HG03280 (cell line): ENCODE results near the gene RECQL5.

Source experiments
- ATAC-seq: cut with Tn5 transposase; IDR thresholded peaks from one replicate; pipeline ENCODE4 v1.9.1; 2021; ENCODE audit warnings: mild to moderate bottlenecking, moderate library complexity; ENCODE audit not compliant: unreplicated experiment

RECQL5 gene

DNA sequence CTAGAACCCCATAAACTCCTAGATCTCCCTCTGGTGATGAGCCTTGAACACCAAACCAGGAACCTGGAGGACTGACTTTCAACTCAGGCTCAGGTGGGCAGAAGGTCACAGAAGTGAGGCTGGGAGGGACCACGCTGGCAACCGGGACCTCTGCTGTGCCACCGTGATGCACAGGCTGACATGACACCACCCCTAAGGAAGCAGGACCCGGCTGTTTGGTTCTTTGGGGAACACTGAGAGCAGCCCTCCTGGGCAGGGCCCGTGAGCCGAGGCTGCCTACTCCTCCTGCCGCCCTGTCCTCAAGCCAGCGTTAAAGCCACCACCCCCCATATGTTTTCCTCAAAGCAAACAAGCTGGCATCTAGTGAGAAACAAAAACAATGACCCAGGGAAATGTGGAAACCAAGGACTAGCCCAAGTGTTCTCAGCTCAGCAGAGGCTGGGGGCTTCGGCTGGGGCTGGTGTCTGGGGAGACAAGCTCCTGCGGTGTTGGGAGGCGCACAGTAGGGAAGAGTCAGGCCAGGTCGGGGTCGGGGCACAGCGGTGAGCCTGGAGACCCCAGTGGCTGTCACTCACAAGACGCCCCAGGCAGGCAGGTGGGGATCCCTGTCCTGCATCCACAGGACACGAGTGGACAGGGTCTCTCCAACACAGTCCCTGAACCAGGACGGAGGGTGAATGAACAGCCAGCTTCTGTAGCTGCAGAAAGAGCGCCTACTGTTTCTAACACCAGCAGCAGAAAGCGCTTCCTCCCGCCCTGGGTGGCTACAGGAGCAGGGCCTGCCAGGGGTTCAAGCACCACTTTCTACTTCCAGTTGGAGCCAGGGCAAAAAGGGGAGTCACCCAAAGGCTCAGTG is 32.0 kb downstream of the RECQL5 start:
- ATAC-seq, result no peak

DNA sequence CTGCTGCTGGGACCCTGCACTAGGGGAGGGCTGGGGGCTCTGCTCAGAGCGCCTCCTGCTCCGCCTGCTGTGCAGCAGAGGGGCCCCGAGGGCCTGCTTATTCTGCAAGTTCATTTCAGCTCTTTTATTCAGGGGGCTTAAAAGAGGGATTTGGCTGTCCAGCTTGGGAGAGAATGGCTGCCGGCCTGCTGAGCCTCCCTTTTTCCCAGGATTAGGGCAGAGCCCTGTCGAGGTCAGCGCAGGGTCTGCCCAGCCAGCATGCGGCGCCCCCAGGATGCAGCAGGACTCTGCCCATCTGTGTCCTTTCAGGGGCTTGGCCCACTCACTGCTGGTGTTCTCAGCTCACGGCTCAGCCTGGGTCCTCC is 32.6 kb downstream of the RECQL5 start:
- no peak for ATAC-seq

DNA sequence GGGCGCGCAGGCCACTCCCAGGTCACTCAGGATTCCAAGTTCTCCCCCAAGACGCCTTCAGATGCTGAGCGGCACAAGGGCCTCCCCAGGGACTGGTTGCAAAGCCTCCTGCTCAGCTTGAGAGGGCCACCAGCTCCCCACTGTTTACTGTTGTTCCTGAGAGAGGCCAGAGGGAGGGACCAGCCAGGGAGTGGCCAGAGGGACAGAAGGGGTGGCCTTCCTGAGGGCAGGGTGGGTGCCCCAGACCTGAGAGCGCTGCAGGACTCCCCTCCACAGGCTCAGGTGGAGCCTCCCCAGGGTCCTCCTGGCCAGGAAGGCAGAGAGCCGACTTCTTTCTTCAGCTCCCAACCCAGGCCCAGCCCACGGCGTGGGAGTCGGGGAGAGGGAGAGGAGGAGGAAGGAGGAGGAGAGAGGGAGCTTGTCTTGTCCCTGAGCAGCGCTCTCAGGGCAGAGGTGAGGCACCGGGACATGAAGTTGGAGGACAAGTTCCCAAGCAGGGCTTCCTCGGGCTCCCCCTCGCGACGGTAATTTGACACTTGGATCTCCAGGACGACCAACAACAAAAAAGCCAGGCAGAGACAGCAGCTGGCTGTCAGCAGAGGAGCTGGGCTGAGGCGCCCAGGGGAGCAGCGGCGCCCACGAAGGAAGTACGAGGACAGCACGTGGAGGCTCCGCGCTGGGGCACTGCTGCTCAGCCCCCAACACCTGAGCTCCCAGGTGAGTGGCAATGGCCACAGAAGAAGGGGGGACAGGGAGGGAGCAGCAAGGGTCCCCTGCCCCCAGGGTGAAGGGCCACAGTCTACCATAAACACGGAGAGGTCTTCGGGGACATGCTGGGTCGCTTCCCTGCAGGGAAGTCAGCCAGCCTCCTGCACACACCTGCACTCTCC is 33.2 kb downstream of the RECQL5 start:
- ATAC-seq, result no peak

DNA sequence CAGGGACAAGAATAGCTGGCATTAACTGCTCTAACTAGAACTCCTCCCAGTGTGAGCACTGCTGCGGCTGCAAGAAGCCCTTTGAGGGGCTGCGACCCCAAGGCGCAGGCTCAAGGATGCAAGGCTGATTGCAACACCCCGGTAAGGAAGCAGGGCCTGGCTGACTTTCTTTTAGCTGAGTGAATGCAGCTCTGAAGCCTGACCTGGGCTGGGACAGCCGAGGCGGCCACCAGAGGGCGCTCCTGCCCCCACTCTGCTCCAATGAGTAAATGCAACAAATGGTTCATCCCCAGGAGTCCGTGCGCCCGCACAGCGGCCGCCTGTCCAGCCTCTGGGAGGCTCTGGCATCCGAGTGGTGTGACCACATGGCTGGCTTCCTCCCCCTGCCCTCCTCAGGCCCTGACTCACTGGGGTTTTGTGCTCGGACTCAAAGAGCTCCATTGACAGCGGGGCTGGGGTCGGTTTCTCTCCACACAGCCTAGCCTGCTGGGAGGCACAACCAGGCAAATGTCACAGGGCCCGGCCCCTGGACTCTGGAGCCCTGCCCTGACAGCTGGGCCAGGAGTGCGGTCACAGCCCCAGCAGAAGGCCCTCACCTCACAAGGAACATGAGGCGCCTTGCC is 34.0 kb downstream of the RECQL5 start, which contains the start of gene SMIM5:
TSS of gene SMIM5 (plus strand) at position 572 of the 623 bp plus-strand sequence. CDS start 6,768 bp downstream, outside the sequence.
- ATAC-seq, result peak; percentile 55

DNA sequence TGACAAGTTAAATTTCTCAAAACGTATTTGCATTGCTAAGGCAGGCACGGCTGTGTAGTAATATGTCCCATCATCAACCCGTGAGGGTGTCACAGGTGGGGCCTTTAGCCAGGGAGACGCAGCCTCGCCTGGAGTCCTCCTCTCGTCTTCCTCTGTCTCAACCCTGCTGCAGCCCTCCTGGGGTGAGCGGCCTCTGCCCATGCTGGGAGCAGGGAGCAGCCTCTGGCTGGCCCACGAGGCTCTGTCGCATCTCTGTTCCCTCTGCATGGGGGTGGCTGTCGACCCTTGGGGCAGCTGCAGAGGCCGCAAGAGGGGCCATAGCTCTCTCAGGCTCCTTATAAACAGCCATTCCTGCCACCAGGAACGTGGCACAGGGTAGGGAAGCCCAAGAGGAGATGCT is 34.5 kb downstream of the RECQL5 start:
- ATAC-seq, result no peak

DNA sequence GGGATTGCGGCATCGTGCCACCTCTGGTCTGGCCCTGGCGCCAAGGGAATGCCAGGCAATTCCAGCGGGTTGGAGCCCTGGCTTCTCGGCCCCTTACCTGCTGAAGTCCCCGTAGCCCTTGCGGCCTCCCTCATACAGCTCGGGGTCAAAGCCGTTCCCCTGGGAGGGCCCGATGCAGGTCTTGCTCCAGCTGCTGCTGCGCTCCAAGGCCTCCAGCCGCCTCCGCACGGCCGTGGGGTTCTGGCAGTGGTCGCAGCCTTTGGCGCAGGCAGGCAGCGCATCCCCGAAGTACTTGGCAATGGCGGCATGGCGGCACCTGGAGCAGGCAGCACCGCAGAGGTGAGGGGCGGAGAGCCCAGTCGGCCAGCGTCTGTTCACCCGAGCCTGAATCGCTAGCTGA is 35.6 kb downstream of the RECQL5 start:
- no peak for ATAC-seq

DNA sequence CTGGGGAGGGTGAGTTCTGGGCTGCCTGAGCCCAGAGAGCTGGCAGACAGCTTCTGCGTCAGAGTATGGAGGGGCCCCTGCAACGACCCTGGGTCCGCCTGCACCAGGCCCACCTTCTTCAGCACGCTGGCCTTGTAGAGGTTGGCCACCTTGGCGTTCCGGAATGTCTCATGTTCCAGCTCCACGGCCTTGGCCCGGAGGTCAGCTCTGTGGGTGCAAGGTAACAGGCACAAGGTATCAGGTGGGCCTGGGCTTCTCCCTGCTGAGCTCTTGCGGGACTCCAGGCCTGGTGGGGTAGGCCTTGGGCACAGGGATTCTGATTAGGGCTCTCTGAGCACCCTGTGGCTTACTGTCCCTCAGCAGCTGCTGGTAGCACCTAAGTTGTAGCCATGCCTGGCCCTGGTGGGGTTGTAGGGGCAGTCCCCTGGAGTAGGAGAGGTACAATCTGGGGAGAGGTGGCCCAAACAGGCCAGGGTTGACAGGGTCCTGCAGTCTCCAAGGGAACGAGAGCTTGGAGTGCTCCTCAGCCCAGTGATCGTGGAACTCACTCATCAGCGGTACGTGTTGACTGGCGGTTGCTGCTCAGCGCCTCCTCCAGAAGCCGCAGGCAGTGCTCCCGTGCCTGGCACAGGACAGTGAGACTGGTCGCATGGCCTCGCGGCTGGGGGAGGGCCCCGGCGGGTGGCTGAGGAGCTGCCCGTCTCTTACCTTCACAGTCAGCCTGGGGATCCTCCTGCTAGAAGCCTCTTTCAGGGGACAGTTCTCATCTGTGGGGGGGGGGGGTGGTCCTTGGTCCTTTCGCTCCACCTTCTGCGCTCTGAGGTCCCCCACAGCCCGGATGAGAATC is 36.7 kb downstream of the RECQL5 start:
- no peak for ATAC-seq

DNA sequence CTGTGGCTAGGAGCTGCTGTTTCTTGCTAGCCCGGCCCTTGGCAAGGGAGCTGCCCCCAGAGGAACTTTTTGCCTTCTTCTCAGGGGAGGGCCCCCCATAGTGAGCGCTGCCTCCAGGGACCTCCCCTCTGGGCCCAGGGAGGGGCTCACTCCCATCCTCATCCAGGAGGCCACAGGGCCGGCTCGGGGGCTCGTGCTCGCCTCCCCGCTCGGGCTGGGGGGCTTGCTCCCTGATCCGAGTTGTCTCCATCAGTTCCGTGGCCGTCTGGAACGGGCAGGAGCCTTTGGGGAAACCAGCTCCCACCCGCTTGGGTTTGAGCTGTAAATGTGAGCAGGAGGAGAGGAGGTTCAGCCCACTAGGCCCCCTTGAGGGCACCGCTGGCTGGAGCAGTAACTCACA is 37.8 kb downstream of the RECQL5 start:
- ATAC-seq, result no peak

DNA sequence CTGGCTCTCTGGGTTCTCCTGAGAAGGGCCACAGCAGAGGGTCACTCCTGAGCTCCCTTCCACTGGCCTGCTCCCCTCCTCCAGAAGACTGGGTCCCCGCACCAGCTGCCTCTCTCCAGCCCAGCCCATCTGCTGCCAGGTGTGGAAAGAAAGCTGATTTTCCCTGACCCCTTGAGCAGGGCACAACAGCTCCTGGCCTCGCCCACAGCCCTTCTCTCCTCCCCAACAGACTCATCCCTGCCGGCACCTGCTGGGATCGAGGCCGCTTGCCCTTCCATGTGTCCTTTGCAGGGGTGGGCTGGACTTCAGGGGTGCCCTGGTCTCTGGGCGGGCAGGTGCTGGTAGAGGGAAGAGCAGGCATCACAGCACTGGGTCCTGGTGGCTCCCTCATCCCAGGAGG is 38.5 kb downstream of the RECQL5 start:
- no peak for ATAC-seq

DNA sequence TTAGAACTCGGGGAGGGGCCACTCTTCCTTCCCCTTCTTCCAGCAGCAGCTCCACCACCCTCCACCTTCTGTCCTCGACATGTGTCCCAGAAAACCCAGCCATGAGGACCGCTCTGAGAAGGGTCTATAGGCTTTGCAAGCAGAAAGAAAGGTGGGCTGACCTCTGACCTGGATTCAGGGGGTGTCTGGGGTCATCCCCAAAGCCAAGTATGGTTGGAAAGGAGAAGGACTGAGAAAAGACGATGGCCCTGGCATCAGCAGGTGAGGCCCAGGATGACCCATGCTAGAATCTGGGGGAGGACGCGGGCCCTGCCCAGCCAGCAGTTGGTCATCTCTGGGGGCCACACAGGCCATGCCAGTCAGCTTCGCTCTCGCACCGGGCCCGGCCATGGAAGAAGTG is 39.9 kb downstream of the RECQL5 start:
- no peak for ATAC-seq

DNA sequence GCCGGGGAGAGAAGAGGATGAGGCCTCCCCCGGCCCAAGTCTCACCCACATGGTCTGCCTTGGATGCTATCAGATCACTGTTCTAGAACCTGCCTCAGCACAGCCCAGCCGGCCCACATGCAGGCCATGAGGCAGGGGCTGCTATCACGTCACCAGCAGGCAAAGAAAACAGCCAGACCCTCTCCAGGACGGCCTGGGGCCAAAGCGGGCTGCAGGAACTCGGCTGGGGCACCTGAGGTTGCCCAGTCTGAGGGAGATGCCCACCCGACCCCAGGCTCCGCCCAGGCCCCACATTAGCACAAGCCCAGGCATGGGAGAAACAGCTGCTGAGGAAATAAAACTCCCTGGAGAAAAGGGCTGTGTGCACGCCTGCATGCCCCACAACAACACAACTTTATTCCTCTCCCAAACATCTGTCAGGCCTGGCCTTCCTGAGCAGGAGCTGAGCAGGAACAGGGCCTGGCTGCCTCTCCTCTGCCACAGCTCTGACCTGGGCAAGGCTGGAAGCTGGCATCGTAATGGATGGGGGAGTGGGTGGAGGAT is 40.4 kb downstream of the RECQL5 start:
- no peak for ATAC-seq

DNA sequence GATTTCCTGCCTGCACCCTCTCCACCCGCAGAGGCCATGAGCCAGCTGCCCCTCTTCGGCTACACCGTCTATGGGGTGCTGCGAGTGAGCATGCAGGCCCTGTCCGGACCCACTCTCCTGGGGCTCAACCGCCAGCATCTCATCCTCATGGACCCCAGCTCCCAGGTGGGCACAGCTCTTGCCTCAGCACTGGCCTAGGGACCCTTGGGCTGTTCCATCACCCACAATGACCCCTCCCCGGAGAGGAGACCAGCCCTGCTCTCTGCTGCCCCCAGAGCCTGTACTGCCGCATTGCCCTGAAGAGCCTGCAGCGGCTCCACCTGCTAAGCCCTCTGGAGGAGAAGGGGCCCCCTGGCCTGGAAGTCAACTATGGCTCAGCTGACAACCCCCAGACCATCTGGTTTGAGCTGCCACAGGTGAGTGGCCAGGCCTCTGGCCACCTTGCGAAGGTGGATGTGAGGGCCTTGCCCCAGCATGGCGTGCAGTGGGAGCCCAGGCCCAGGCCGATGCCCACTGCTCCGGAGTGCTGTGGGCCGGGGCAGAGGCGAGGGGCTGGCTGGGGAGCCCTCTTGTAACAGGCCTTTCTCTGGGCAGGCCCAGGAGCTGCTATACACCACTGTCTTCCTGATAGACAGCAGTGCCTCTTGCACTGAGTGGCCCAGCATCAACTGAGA is 41.0 kb downstream of the RECQL5 start:
- no peak for ATAC-seq

DNA sequence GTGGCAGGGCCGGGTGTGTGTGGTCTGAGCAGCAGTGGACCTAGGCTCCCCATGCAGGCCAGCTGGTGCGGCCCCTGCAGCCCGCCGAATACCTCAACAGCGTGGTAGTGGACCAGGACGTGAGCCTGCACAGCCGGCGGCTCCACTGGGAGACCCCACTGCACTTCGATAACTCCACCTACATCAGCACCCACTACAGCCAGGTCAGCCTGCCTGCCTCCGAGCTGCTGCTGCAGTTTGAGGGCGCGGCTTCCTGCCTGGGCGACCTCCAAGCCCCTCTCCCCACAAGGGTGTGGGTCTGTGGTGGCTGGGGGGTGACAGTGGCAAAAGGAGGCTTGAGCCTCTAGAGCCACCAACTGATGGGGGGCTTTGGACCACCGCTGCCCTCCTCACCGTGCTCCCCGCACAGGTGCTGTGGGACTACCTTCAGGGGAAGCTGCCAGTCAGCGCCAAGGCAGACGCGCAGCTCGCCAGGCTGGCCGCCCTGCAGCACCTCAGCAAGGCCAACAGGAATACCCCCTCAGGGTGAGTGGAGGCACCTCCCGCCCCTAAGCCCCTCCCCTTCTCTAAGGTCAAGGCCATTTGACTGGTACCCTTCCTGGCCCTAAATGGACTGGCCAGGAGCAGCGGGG is 42.1 kb downstream of the RECQL5 start:
- ATAC-seq, result no peak

DNA sequence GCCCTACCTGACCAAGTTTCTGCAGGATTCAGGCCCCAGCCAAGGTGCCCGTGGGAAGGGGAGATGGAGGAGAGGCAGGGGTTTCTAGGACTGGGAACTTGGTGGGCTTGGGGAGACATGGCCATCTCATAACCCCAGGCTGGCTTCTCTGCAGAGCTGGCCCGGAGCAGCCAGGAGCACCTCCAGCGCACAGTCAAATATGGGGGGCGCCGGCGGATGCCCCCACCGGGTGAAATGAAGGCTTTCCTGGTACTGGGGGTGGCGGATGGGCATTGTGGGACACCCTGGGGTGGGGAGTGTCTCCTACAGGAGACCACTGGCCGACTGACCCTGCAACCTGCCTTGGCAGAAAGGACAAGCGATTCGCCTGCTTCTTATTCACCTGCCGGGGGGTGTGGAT is 42.9 kb downstream of the RECQL5 start:
- ATAC-seq, result no peak

DNA sequence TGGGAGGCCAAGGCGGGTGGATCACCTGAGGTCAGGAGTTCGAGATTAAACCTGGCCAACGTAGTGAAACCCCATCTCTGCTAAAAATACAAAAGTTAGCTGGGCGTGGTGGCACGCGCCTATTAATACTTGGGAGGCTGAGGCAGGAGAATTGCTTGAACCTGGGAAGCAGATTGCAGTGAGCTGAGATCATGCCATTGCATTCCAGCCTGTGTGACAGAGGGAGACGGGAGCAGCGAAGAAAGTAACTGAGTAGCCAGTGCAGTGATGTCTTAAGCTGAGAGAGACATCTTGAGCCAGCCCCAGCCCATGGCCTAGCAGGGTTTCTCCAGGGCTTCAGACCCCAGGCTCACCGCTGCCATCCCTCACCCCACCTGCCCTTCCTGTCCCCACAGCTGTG is 43.6 kb downstream of the RECQL5 start:
- ATAC-seq, result no peak

DNA sequence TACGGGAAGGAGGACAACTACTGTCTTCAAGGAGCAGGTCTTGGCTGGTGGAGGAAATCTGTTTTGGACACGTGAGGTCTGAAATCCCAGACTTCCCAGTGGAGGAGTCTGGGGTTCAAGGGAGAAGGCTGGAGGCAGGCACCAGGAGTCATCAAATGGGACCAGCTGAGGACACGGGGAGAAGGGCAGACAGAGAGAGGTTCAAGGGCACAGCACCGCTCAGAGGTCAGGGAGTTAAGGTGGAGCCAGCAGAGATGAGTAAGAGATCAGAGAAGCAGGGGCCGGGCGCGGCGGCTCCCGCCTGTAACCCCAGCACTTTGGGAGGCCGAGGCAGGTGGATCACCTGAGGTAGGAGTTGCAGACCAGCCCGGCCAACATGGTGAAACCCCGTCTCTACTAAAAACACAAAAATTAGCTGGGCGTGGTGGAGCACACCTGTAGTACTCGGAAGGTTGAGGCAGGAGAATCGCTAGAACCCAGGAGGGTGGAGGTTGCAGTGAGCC is 44.1 kb downstream of the RECQL5 start:
- ATAC-seq, result no peak

DNA sequence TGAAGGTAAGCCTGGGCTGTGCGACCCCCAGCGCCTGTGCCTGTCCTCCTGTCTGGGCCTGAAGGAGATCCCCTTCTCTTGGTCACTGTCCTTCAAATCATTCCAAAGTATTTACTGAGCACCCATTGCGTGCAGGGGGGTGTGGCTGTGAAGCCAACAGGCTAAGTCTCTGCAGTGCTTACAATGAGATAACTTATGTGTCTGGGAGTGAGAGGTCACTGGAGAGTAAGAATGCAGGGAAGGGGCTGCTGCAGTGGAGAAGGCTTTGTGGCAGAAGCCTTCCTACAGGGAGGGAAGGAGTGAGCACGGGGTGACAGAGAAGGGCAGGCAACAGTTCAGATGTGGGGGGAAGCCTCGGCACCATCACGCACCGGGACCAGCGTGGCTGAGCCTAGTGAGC is 44.9 kb downstream of the RECQL5 start:
- no peak for ATAC-seq

DNA sequence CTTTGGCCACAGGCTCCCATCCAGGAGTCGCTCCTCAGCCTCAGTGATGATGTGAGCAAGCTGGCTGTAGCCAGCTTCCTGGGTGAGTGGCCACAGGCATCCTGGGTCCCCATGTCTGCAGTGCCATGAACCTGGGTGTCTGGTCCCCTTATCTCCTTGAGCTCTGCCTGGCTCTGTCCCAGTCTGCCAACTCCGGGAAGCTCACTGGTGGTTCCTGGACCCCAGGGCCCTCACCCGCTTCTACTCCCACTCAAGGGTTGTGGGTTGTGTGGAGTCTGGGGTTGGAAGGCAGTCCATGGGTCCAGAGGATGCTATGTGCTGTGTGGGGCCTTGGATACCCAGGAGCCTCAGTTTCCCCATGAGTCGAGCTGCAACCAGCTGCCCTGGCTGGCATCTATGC is 45.5 kb downstream of the RECQL5 start:
- ATAC-seq, result no peak
